ENCODE measurements around the gene FAM222A.

DNA sequence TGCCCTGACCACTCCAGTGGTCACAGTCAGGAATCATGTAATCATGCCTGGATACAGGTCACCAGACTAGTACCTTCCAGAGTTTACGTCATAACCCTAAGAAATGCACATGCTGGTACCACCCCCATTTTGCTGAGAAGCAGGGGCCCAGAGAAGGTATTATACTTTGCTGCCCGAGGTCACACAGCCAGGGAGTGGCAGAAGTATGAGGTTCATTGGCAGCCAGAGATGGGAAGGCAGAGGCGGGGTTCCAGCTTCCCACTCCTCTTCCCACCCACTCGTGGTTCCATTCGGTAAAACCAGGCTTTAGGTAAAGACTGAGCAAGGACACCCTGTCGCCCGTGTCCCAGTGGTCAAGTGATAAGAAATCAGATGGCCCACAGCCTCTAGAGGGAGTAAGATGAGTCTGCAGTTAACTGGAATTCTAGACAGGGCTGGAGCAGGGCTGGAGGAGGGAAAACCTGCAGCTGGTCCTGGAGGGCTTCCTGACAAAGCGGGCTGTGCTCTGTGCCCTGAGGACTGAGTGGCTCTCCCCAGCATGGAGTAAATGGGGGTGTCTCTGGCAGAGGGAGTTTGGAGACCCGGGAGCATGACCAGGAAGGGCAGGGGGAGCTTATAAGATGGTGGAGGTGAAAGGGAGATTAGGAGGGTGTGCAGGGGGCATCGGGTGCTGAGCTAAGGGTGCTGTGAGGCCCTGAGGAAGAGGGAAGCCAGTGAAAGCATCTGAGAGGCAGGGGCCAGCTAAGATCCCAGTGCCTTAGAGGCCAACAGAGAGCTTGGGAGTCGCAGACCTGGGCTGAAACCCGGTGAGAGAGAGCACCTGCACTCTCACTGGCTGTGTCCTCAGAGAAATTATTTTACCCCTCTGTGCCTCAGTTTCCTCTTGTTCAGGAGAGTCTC lies 5.7 kb downstream of the FAM222A start:
- TF ChIP-seq CTCF (IDR thresholded peaks at IDR 0.05) = no peak
- no peak for TF ChIP-seq EP300 (IDR thresholded peaks at IDR 0.05; ENCODE audit: low read depth)
- TF ChIP-seq POLR2A (IDR thresholded peaks at IDR 0.05) = no peak
- no peak for TF ChIP-seq POLR2AphosphoS5 (IDR thresholded peaks at IDR 0.05)
